Peyer's patch (tissue), 4 donors: ENCODE data around the gene PTPRR. TPM values are rescaled to one million over a fixed set of nuclear protein-coding genes. Genes with fewer than 3 reads are reported as not detected.

Source experiments
- DNase-seq, 3 donors: peaks; one replicate each; pipeline ENCODE4 v3.0.0-alpha.2; 2017 to 2019
- H3K27ac ChIP-seq, 4 donors: fragments of 200-600 bp; sonication (generic); one replicate each; pipeline ENCODE4 v1.5.1; 2016 to 2019
- H3K27me3 ChIP-seq, 2 donors: fragments of 200-600 bp; sonication (generic); one replicate each; pipeline ENCODE4 v1.5.1; 2019
- H3K36me3 ChIP-seq, 3 donors: fragments of 200-600 bp; sonication (generic); one replicate each; pipeline ENCODE4 v1.5.1; 2016 to 2019
- H3K4me1 ChIP-seq, 4 donors: fragments of 200-600 bp; sonication (generic); one replicate each; pipeline ENCODE4 v1.5.1; 2016 to 2019
- H3K4me3 ChIP-seq, 4 donors: fragments of 200-600 bp; sonication (generic); 1 replicate in 3 of 4; 2 replicates in 1 of 4; pipeline ENCODE4 v1.5.1; 2016 to 2019; ENCODE audit warnings: mild to moderate bottlenecking in 1 of 4
- H3K9me3 ChIP-seq, 4 donors: fragments of 200-600 bp; sonication (generic); one replicate each; pipeline ENCODE4 v1.5.1; 2016 to 2019; ENCODE audit warnings: mild to moderate bottlenecking in 1 of 4
- CTCF ChIP-seq, 6 experiments: fragments of 450-650 bp in 4 of 6; fragments of 200-600 bp in 2 of 6; sonication (generic) in 1 of 6; IDR thresholded peaks; one replicate each; pipeline ENCODE4 v1.5.1; 2017 to 2019; ENCODE audit warnings: antibody characterized with exemption in 6 of 6, mild to moderate bottlenecking in 3 of 6, moderate library complexity in 1 of 6
- POLR2A ChIP-seq, 2 donors: fragments of 450-650 bp; IDR thresholded peaks; one replicate each; pipeline ENCODE4 v1.5.1; 2017; ENCODE audit warnings: antibody characterized with exemption in 2 of 2, mild to moderate bottlenecking in 2 of 2, moderate library complexity in 2 of 2
- total RNA-seq, 4 donors: library from RNA; depleted of rRNA; stranded (reverse); fragments of >200 nt; gene quantifications; one replicate each; pipeline ENCODE4 v1.1.0, GENCODE V29; 2016

Gene PTPRR
- total RNA-seq, 4 donors from 2014 or later: 17.5 to 30.3 (median 20.2) TPM; not detected in 1

DNA sequence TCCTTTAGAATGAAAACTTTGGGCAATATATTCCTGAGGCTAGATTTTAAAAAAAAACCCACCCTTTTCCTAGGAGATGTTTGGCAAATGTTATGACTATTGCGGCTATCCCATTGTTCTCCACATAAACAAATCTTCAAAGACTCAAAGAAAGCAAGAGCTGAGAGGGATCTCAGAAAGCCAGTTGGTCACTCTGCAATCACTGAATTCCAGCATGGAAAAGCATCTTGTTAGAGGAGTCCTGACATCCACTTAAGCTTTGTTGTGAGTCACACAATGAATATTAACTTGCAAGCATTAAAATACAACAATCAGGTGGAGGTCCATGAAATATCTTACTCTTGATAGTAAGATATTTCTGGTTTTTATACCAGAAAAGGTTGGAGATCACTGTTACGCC is 272.3 kb downstream of the PTPRR start:
- no peak for DNase-seq
- Histone ChIP-seq H3K4me1 (peaks cover 0 to 10% (median 0%) of the 10 kb centered on the region in 4 donors), H3K9me3 (no peaks in the 10 kb centered on the region), H3K27me3 (no peaks in the 10 kb centered on the region), H3K27ac (no peak overlapping the region), H3K4me3 (no peak overlapping the region), H3K36me3 (no peaks in the 10 kb centered on the region)
- TF ChIP-seq CTCF (IDR thresholded peaks at IDR 0.05): no peak
- TF ChIP-seq POLR2A (IDR thresholded peaks at IDR 0.05): no peak

- Histone ChIP-seq H3K4me3 (no peak overlapping the region), H3K4me1 (peaks cover 0 to 10% (median 0%) of the 10 kb centered on the region in 4 donors), H3K27me3 (no peaks in the 10 kb centered on the region), H3K27ac (no peak overlapping the region), H3K9me3 (no peaks in the 10 kb centered on the region), H3K36me3 (no peaks in the 10 kb centered on the region)
- DNase-seq: no peak
- no peak for TF ChIP-seq POLR2A (IDR thresholded peaks at IDR 0.05)
- no peak for TF ChIP-seq CTCF (IDR thresholded peaks at IDR 0.05)
Observed at GRCh38 chr12:70646850-70647249, 273.7 kb downstream of the PTPRR start.

DNA sequence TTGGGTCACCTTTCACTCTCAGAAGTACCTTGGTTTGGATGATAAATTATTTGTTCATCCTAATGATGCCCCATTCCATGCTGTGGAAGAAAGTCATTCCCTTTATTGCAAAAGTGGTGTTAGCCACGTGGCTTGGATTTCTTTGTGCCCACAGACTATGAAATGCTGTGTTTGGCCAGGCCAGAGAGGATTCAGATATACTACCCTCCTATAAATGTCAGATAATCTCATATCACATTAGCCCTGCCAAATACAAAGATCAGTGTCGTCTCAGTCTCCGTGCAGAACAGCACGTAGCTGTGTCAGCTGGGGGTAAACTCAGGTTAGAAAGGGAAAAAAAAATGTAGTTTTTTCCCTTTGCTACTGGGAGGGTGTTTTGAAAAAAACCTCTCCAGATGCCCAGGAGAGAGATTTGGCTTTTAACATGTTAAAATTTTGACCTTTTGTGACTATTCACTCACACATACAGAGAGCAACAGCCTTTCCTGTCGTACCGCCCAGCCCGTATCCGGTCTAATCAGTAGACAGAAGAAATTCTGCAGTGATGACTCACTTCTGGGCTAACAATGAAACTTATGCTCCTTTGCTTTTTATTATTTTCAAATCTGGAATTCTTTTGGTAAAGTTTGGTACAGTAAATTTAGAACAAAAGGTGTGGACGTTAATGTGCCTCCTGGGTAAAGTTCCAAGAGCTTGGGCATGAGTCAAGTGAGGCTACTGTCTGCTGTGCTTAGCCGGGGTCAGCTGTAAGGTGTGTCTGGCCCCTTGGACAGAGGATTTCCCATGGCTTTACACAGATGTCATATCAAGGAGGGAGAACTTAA is 274.8 kb downstream of the PTPRR start:
- no peaks in the 10 kb centered on the region for H3K36me3 ChIP-seq
- peaks cover 0 to 10% (median 0%) of the 10 kb centered on the region in 4 donors for H3K4me1 ChIP-seq
- TF ChIP-seq POLR2A (IDR thresholded peaks at IDR 0.05) (no peak), CTCF (IDR thresholded peaks at IDR 0.05) (no peak)
- H3K27ac ChIP-seq: peak overlapping the region in 1 of 4 donors; percentile 16
- no peaks in the 10 kb centered on the region for H3K27me3 ChIP-seq
- H3K9me3 ChIP-seq: no peaks in the 10 kb centered on the region
- DNase-seq: peak in 1 of 3 donors; percentile 60
- no peak overlapping the region for H3K4me3 ChIP-seq

DNA sequence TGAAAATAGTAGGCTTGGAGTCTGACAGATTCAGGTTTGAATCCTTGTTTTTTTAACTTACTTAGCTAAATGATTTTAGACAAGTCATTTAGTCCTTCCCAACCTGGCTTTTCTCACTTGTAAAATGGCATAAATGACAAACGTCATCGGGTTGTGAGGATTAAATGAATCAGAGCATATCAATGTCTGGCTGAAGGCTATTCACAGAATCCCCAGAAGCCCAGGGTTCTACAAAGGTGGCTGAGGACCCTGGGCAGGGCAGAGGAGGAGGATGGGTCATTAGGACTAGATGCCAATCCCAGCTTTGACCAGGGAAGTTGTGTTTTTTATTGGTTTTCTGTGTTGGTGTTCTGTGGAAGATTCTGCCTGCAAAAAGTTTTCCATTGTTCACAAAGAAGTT is 275.7 kb downstream of the PTPRR start:
- no peaks in the 10 kb centered on the region for H3K36me3 ChIP-seq
- no peaks in the 10 kb centered on the region for H3K9me3 ChIP-seq
- H3K27me3 ChIP-seq: no peaks in the 10 kb centered on the region
- H3K4me3 ChIP-seq: no peak overlapping the region
- peak overlapping the region in 1 of 4 donors; percentile 16 for H3K27ac ChIP-seq
- DNase-seq: no peak
- TF ChIP-seq CTCF (IDR thresholded peaks at IDR 0.05): no peak
- no peak for TF ChIP-seq POLR2A (IDR thresholded peaks at IDR 0.05)
- H3K4me1 ChIP-seq: peaks cover 0 to 10% (median 0%) of the 10 kb centered on the region in 4 donors

DNA sequence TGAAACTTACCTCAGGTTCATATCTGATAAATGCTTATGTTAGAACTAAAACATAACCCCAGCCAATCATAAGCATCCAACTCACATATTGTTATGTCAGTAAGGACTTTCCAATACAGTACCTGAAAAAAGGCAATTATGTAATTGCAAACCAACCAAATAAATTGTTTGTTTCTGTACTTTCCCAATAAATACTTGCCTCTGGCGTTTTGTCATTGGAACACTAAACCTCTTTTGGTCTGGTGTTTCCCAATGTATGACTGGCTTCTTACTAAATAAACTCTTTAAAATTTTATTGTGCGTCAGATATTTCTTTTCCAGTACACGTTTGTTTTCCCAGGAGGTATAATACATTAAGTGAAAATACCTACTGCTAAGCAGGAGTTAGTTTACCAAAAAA is 276.6 kb downstream of the PTPRR start:
- no peak for TF ChIP-seq POLR2A (IDR thresholded peaks at IDR 0.05)
- TF ChIP-seq CTCF (IDR thresholded peaks at IDR 0.05): no peak
- DNase-seq: no peak
- no peak overlapping the region for H3K4me3 ChIP-seq
- H3K27ac ChIP-seq: no peak overlapping the region
- no peaks in the 10 kb centered on the region for H3K27me3 ChIP-seq
- no peaks in the 10 kb centered on the region for H3K9me3 ChIP-seq
- H3K36me3 ChIP-seq: no peaks in the 10 kb centered on the region
- H3K4me1 ChIP-seq: peaks cover 0 to 10% (median 0%) of the 10 kb centered on the region in 4 donors
